Left lung (tissue), 10 donors: ENCODE results near the gene METTL9. TPM values are rescaled to one million over a fixed set of nuclear protein-coding genes. Genes with fewer than 3 reads are reported as not detected.

Experiments used
- ATAC-seq: fragments of 200-7000 bp; cut with Tn5 transposase; one replicate; pipeline ENCODE4 v1.9.1; 2020; ENCODE audit warnings: moderate library complexity
- DNase-seq, 4 donors: peaks; one replicate each; pipeline ENCODE4 v3.0.0-alpha.2; 2013 to 2020
- H3K27ac ChIP-seq, 2 donors: fragments of 200-600 bp; sonication (generic) in 1 of 2; one replicate each; pipeline versions ENCODE4 v1.5.0 to v1.8.0; 2020 to 2021
- H3K27me3 ChIP-seq, 2 donors: fragments of 200-600 bp; sonication (generic) in 1 of 2; one replicate each; pipeline versions ENCODE4 v1.5.0 to v1.8.0; 2020 to 2021
- H3K36me3 ChIP-seq, 2 donors: fragments of 200-600 bp; sonication (generic) in 1 of 2; one replicate each; pipeline versions ENCODE4 v1.5.0 to v1.8.0; 2020 to 2021
- H3K4me1 ChIP-seq, 2 donors: fragments of 200-600 bp; one replicate each; pipeline ENCODE4 v1.8.0; 2021
- H3K4me3 ChIP-seq, 2 donors: fragments of 200-600 bp; sonication (generic) in 1 of 2; one replicate each; pipeline versions ENCODE4 v1.5.0 to v1.8.0; 2020 to 2021; ENCODE audit warnings: mild to moderate bottlenecking in 1 of 2
- H3K9me3 ChIP-seq, 2 donors: fragments of 200-600 bp; sonication (generic) in 1 of 2; one replicate each; pipeline versions ENCODE4 v1.5.0 to v1.8.0; 2020 to 2021
- intact Hi-C, 2 donors: fragments of 100-400 bp; cut with DNase I; formaldehyde crosslinking; loops; one replicate each; pipeline versions ENCODE4 v1.11.2 to v1.14.2; 2022
- polyA plus RNA-seq, 6 donors: library from polyadenylated mRNA; unstranded; fragments of 120-200 nt; gene quantifications; one replicate each; pipeline ENCODE4 v1.2.1, GENCODE V29; 2013; ENCODE audit not compliant: insufficient read length in 6 of 6
- total RNA-seq, 2 donors: library from RNA; stranded (reverse); fragmentation: NEBNext Ultra II Directional; extraction: Animal tissue kit (Norgen Biotek cat#: 25700); gene quantifications; one replicate each; pipeline ENCODE4 v1.2.1, GENCODE V29; 2021
- TF ChIP-seq, protein P1 (sequence below), 2 donors: fragments of 200-600 bp; sonication (generic) in 1 of 2; IDR thresholded peaks; one replicate each; pipeline versions ENCODE4 v1.5.0 to v1.8.0; 2021; ENCODE audit warnings: antibody characterized with exemption in 2 of 2
- donor health status: DM: no; HTN: yes; CAD: no.
- donor health status: DM: no; HTN: no; CAD: no.

METTL9 gene
- total and polyA plus RNA-seq, 8 donors: 93.7 to 169 (median 154) TPM

DNA sequence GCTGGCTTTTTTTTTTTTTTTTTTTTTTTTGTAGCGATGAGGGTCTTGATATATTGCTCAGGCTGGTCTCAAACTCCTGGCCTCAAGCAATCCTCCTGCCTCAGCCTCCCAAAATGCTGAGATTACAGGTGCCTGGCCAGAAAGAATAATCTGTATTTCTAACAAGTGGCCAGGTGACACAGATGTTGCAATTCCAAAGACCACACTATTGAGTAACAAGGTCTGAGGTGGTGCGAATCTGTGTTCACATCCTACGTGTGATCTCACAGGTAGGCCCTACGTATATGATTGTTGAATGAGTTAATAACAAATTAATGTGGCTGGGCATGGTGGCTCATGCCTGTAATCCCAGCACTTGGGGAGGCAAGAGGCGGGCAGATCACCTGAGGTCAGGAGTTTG lies 97.7 kb downstream of the METTL9 start:
- no peaks in the 10 kb centered on the region for H3K36me3 ChIP-seq
- no peak for ATAC-seq
- no peaks in the 10 kb centered on the region for H3K4me1 ChIP-seq
- intact Hi-C loops: no loop called here
- H3K27ac ChIP-seq: no peak overlapping the region
- DNase-seq: no peak
- no peaks in the 10 kb centered on the region for H3K27me3 ChIP-seq
- no peaks in the 10 kb centered on the region for H3K9me3 ChIP-seq
- no peak overlapping the region for H3K4me3 ChIP-seq
- TF ChIP-seq, protein P1, sequence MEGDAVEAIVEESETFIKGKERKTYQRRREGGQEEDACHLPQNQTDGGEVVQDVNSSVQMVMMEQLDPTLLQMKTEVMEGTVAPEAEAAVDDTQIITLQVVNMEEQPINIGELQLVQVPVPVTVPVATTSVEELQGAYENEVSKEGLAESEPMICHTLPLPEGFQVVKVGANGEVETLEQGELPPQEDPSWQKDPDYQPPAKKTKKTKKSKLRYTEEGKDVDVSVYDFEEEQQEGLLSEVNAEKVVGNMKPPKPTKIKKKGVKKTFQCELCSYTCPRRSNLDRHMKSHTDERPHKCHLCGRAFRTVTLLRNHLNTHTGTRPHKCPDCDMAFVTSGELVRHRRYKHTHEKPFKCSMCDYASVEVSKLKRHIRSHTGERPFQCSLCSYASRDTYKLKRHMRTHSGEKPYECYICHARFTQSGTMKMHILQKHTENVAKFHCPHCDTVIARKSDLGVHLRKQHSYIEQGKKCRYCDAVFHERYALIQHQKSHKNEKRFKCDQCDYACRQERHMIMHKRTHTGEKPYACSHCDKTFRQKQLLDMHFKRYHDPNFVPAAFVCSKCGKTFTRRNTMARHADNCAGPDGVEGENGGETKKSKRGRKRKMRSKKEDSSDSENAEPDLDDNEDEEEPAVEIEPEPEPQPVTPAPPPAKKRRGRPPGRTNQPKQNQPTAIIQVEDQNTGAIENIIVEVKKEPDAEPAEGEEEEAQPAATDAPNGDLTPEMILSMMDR (IDR thresholded peaks at IDR 0.05): no peak

- Histone ChIP-seq H3K4me1 (no peaks in the 10 kb centered on the region), H3K9me3 (no peaks in the 10 kb centered on the region), H3K27ac (no peak overlapping the region), H3K4me3 (no peak overlapping the region), H3K27me3 (no peaks in the 10 kb centered on the region), H3K36me3 (no peaks in the 10 kb centered on the region)
- TF ChIP-seq, protein P1 (IDR thresholded peaks at IDR 0.05): no peak
- DNase-seq: no peak
- intact Hi-C loops: no loop called here
- ATAC-seq: peak; percentile 79
These were observed 99.0 kb downstream of the METTL9 start for GRCh38 chr16:21698169-21699032.

DNA sequence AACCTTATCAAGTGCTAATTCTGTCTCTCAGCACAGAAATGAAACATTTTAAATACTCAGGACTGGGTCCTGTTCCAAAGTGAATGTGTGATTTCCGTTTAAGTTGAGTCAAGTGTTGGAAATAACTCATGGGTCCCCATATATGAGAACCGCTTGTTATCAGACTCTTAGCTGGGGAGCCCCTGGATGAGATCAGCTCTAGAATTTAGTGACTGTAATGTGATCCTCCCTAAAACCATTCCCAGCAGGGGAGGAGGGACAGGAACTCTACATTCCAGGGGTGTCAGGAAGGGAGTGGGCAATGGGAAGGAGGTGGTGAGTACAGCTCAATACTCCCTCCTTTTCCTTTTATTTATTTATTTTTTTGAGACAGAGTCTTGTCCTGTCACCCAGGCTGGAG lies 101.9 kb downstream of the METTL9 start:
- TF ChIP-seq, protein P1 (IDR thresholded peaks at IDR 0.05): no peak
- ATAC-seq: peak; percentile 29
- no peak for DNase-seq
- intact Hi-C loops: loop anchor here in 1 of 2 donors (10.0 kb wide), 1 partner anchor 46 kb away; the partner anchor contains the start of gene IGSF6
- no peaks in the 10 kb centered on the region for H3K27me3 ChIP-seq
- no peaks in the 10 kb centered on the region for H3K36me3 ChIP-seq
- no peak overlapping the region for H3K4me3 ChIP-seq
- H3K27ac ChIP-seq: no peak overlapping the region
- H3K9me3 ChIP-seq: no peaks in the 10 kb centered on the region
- H3K4me1 ChIP-seq: no peaks in the 10 kb centered on the region

DNA sequence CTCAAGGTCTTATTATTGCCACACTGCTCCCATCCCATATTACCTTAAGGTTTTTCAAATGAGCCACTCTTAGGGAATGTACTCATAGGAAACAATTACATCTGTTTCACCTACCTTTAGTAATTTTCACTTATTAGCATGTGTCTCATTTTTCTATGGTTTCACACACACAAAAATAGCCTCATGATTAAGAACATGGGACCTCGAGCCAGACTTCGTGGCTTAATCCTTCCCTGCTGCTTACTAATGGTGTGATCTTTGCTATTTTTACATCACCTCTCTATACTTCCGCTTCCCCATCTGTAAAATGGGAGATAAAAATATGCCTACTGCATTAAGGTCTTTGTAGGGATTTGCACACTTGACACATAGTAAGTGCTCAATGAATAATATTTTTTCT lies 102.9 kb downstream of the METTL9 start:
- Histone ChIP-seq H3K4me3 (no peak overlapping the region), H3K27ac (no peak overlapping the region), H3K27me3 (no peaks in the 10 kb centered on the region), H3K9me3 (no peaks in the 10 kb centered on the region), H3K36me3 (no peaks in the 10 kb centered on the region), H3K4me1 (no peaks in the 10 kb centered on the region)
- TF ChIP-seq, protein P1 (IDR thresholded peaks at IDR 0.05): no peak
- ATAC-seq (no peak), DNase-seq (no peak)
- intact Hi-C loops: loop anchor here in 1 of 2 donors (10.0 kb wide), 1 partner anchor 47 kb away; the partner anchor contains the start of gene IGSF6

- H3K36me3 ChIP-seq: no peaks in the 10 kb centered on the region
- ATAC-seq (no peak), DNase-seq (no peak)
- H3K27me3 ChIP-seq: no peaks in the 10 kb centered on the region
- H3K4me1 ChIP-seq: peaks cover 0 to 3% of the 10 kb centered on the region in 2 donors
- no peak overlapping the region for H3K27ac ChIP-seq
- no peaks in the 10 kb centered on the region for H3K9me3 ChIP-seq
- H3K4me3 ChIP-seq: no peak overlapping the region
- intact Hi-C loops: loop anchor here in 1 of 2 donors (10.0 kb wide), 1 partner anchor 48 kb away; the partner anchor contains the start of gene IGSF6
- TF ChIP-seq, protein P1 (IDR thresholded peaks at IDR 0.05): no peak
These were observed 103.8 kb downstream of the METTL9 start for GRCh38 chr16:21703156-21703555.
